Activated CD4-positive, alpha-beta T cell treated with anti-CD3 and anti-CD28 coated beads, Interleukin-2, Interleukin-6, amounts not matched to agents 100 ng/mL and 50 ng/mL, durations not matched to agents 16 hours and 8 hours (primary cell): ENCODE data around the gene COG5.

Experiments used
- DNase-seq: peaks from one replicate; pipeline ENCODE4 v3.0.0-alpha.2; 2020

COG5 gene

GRCh38 chr7:107563775-107564552, at the start of gene COG5, which contains the start of gene DUS4L:
Gene COG5 (minus strand): TSS chr7:107563920. CDS start chr7:107563896, 24 bp downstream.
Gene DUS4L (plus strand): TSS chr7:107563971. CDS start chr7:107567071, 3,100 bp downstream.
- DNase-seq: peak; percentile 85

DNA sequence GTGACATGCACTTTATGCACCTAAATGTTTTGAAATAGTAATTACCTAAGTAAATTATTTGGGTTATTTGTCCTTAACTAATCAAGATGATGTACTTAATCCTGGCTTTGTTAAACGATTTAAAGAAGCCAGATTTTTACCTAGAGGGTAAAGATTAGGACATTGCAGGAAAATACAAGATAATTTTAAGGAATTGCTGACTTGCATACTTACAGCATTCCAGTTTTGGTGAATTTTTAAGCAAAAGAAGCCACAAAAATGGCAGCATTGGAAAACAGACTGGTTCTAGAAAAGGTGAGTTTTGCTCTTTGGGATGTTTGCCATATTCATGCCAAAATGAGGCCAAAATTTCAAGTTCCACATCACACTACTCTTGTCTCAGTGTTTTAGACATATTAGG, 49.7 kb upstream of the COG5 start:
- DNase-seq: no peak

DNA sequence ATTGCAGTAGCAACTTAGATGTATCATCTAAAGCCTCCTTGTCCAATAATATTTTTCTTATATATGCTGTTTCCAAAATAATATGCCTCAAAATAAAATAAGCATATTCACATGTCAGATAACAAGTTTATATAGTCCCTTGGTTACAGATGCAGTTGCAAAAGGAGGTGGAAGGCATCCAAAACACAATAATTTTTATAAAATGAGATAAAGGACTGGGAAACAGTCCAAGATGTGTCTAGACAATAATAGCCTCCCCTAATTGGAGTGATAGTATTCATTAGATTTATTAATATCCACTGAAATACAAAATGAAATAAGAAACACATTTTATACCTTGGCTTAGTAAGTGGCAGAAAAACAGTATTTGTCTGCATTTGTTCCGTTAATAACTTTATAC, 46.6 kb upstream of the COG5 start:
- no peak for DNase-seq

- no peak for DNase-seq
Measured at GRCh38 chr7:107609811-107610261, 46.1 kb upstream of the COG5 start.

DNA sequence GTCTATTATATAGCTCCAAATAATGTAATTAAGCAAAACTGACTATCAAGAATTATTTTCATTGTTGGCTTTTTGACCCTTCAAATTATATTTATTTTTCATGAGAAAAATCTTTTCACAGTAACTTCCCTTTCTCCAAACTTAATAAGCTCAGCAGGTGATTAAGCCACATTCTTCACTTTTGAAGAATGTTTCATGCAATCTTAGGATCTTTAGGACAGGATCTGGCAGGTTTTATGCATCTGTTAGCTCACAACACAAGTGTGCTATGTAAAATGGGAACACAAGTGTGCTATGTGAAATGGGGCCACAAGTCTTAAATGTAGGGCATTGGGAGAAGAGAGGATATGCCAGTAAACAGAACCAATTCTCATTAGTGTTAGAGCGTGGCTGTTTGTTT, 42.6 kb upstream of the COG5 start:
- no peak for DNase-seq

- DNase-seq: peak; percentile 4
Measured at GRCh38 chr7:107605218-107605815, 41.6 kb upstream of the COG5 start.

GRCh38 chr7:107600816-107601215, 37.1 kb upstream of the COG5 start:
- DNase-seq: no peak

GRCh38 chr7:107599262-107599661, 35.5 kb upstream of the COG5 start:
- no peak for DNase-seq

- DNase-seq: no peak
Measured at GRCh38 chr7:107597953-107598352, 34.2 kb upstream of the COG5 start.

GRCh38 chr7:107597582-107597916, 33.8 kb upstream of the COG5 start:
- no peak for DNase-seq

GRCh38 chr7:107596881-107597581, 33.3 kb upstream of the COG5 start:
- no peak for DNase-seq

- no peak for DNase-seq
Measured at GRCh38 chr7:107594961-107595737, 31.4 kb upstream of the COG5 start.

DNA sequence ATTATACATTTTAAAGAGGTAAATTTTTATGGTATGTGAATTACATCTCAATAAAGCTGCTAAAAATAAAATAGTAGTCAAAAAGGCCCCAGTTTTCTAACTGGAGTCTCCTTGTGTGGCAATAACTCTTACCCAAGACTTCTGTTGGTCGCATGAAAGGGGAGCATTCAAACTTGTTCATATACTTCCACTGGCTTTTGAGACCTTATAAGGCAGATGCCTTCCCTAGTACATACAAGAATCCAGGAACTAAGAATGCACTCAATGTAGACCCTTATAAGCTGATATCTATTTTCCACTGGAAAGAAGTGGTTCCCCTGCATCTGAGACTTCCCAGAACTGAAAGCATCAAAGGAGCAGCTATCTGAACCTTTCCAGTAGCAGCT, 29.3 kb upstream of the COG5 start:
- DNase-seq: no peak

GRCh38 chr7:107592361-107593024, 28.8 kb upstream of the COG5 start:
- no peak for DNase-seq

DNA sequence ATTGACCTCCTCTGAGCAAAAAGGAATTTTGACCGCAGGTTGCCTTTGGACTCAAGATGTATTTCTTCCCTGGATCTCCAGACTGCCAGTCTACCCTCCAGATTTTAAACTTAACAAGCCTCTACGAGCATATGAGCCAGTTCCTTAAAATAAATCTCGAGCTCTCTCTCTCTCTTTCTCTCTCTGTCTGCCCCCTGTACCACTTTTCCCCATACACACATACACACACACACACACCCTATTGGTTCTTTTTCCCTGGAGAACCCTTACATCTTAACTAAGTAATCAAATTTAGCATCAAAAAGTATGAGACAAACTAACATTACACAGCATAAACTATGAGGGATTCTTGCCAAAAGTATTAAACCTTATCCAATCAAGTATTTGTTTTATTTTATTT, 27.7 kb upstream of the COG5 start:
- no peak for DNase-seq

GRCh38 chr7:107588529-107589130, 24.9 kb upstream of the COG5 start:
- DNase-seq: no peak

GRCh38 chr7:107584716-107585115, 21.0 kb upstream of the COG5 start:
- no peak for DNase-seq

DNA sequence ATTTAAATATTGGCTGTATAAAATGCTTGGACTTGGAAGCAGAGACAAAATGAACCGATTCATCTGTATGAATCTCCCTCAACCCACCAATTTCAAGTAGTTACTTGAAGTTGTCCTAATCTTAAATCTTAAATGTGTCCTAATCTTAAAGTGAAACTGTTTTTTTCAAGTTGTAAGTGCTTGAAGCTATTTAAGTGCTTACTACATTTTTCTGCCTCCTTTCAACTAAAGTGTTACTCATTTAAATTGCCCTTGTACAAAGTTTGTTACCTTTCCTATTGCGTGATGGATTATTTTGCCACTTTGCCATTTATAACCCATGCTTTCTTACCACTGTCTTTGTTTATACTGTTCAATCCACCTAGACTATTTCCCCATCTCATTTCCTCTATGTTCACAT, 19.2 kb upstream of the COG5 start:
- no peak for DNase-seq

- DNase-seq: no peak
Measured at GRCh38 chr7:107581387-107582013, 17.8 kb upstream of the COG5 start.

DNA sequence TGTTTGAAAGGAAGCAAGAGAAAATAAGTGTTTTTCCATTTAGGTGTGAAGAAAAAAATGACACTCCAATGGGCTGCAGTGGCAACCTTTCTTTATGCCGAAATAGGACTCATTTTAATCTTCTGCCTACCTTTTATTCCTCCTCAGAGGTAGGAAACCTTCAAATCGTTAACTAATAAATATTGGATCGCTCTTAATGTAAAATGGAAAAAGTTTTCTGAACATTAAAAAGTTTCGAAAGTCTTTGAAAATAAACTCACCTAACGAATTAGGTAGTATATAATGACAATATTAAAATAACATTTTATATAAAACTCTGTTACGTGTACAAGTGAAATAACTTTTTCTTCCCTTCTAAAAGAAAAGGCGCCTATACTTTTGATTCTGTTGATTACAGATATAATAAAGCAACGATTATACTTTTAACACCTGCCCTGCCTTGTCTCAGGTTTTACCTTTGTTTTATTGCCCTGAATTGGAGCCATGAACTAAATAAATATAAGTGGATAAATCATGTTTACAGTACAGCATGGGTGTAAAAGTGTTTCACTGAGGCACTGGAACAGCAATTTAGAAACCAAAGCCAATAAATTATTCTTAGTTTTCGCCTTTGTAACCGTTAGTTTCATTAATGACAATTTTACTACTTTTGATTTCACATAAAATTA, 17.1 kb upstream of the COG5 start:
- no peak for DNase-seq
